ENCODE results near the gene XIRP1.

The XIRP1 gene

GRCh38 chr3:39209329-39209970 is 17.1 kb upstream of the XIRP1 start:
- TF ChIP-seq REST (IDR thresholded peaks at IDR 0.05; ENCODE audit: insufficient read depth in 1 of 2, low read depth in 2 of 2, low read length in 2 of 2) (no peak), SIN3A (IDR thresholded peaks at IDR 0.05; ENCODE audit: borderline replicate concordance, insufficient read depth, low read length) (no peak), TAF1 (IDR thresholded peaks at IDR 0.05; ENCODE audit: borderline replicate concordance, insufficient read depth, low read length) (no peak), FOXP2 (optimal IDR thresholded peaks at IDR 0.05; ENCODE audit: borderline replicate concordance, extremely low read depth, extremely low read length, insufficient read depth) (no peak), POLR2AphosphoS5 (IDR thresholded peaks at IDR 0.05; ENCODE audit: low read depth, low read length) (no peak)

GRCh38 chr3:39208463-39209055 is 16.2 kb upstream of the XIRP1 start:
- no peak for TF ChIP-seq SIN3A (IDR thresholded peaks at IDR 0.05; ENCODE audit: borderline replicate concordance, insufficient read depth, low read length)
- TF ChIP-seq TAF1 (IDR thresholded peaks at IDR 0.05; ENCODE audit: borderline replicate concordance, insufficient read depth, low read length): no peak
- TF ChIP-seq FOXP2 (optimal IDR thresholded peaks at IDR 0.05; ENCODE audit: borderline replicate concordance, extremely low read depth, extremely low read length, insufficient read depth): no peak
- TF ChIP-seq REST (IDR thresholded peaks at IDR 0.05; ENCODE audit: insufficient read depth in 1 of 2, low read depth in 2 of 2, low read length in 2 of 2): no peak
- TF ChIP-seq POLR2AphosphoS5 (IDR thresholded peaks at IDR 0.05; ENCODE audit: low read depth, low read length): no peak

GRCh38 chr3:39207361-39208186 is 15.2 kb upstream of the XIRP1 start:
- TF ChIP-seq SIN3A (IDR thresholded peaks at IDR 0.05; ENCODE audit: borderline replicate concordance, insufficient read depth, low read length) (no peak), POLR2AphosphoS5 (IDR thresholded peaks at IDR 0.05; ENCODE audit: low read depth, low read length) (no peak), TAF1 (IDR thresholded peaks at IDR 0.05; ENCODE audit: borderline replicate concordance, insufficient read depth, low read length) (no peak), REST (IDR thresholded peaks at IDR 0.05; ENCODE audit: insufficient read depth in 1 of 2, low read depth in 2 of 2, low read length in 2 of 2) (no peak), FOXP2 (optimal IDR thresholded peaks at IDR 0.05; ENCODE audit: borderline replicate concordance, extremely low read depth, extremely low read length, insufficient read depth) (no peak)

GRCh38 chr3:39205919-39206516 is 13.6 kb upstream of the XIRP1 start:
- TF ChIP-seq POLR2AphosphoS5 (IDR thresholded peaks at IDR 0.05; ENCODE audit: low read depth, low read length) (no peak), SIN3A (IDR thresholded peaks at IDR 0.05; ENCODE audit: borderline replicate concordance, insufficient read depth, low read length) (no peak), TAF1 (IDR thresholded peaks at IDR 0.05; ENCODE audit: borderline replicate concordance, insufficient read depth, low read length) (no peak)

- TF ChIP-seq REST (IDR thresholded peaks at IDR 0.05; ENCODE audit: insufficient read depth in 1 of 2, low read depth in 2 of 2, low read length in 2 of 2): no peak
Observed at GRCh38 chr3:39205131-39205530, 12.7 kb upstream of the XIRP1 start.

Data from PFSK-1 (cell line).